ENCODE data around the gene OR5H2.

Gene OR5H2

GRCh38 chr3:98328933-98329332, 46.6 kb downstream of the OR5H2 start:
- Histone ChIP-seq H3K9ac (ENCODE audit: low read length) (no peak overlapping the region), H2AFZ (ENCODE audit: low read depth, low read length) (peak overlapping the region; percentile 66; the same call in 1 of the 2 replicates)

DNA sequence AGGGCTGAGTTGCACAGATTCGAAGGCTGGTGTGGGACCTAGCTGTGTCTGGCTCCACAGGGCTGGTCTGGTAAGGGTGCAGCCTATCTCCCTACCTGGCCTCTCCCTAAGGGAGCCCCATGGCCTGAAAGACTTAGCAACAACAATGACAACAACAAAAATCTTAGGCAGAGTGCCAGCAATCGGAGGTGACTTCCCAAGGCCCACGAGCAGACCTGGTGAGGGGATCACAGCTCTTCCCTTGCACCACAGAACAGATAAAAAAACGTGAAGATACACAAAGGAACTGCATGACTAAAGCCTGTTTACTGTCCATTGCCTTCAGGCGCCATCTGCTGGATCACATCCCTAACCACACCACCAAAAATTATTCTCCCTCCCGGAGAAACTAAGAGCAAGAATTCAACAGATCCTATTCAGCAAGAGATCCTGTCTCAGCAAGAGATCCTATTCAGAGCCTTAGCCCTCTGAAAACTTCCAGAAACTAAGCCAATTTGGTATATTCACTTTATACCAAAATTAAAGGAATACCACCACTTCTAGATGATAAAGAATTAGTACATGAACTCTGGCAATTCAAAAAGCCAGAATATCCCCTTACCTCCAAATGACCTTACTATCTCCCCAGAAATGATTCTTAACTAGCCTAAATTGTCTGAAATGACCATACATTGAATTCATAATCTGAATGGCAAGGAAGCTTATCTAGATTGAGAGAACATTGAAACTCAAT, 47.3 kb downstream of the OR5H2 start:
- peaks cover 10% of the 10 kb centered on the region for H3K4me1 ChIP-seq (ENCODE audit: low read length)
- no peaks in the 10 kb centered on the region for H3K9me3 ChIP-seq (ENCODE audit: insufficient read depth, low read length)
- no peak overlapping the region for H3K9ac ChIP-seq (ENCODE audit: low read length)
- TF ChIP-seq CTCF (IDR thresholded peaks at IDR 0.05; ENCODE audit: low read depth, low read length) (peak; percentile 84), EZH2phosphoT487 (IDR thresholded peaks at IDR 0.05; ENCODE audit: low read depth) (no peak)
- H2AFZ ChIP-seq (ENCODE audit: low read depth, low read length): peak overlapping the region; percentile 66; the same call in 1 of the 2 replicates
- no peak overlapping the region for H3K4me3 ChIP-seq (ENCODE audit: low read length)
- H3K27ac ChIP-seq (ENCODE audit: low read length): no peak overlapping the region
- H3K79me2 ChIP-seq (ENCODE audit: low read length): no peaks in the 10 kb centered on the region
- H4K20me1 ChIP-seq (ENCODE audit: insufficient read depth, low read length): no peaks in the 10 kb centered on the region
- peak overlapping the region; percentile 34 for H3K4me2 ChIP-seq (ENCODE audit: low read length)
- no peaks in the 10 kb centered on the region for H3K36me3 ChIP-seq (replicated peaks; ENCODE audit: low read depth, low read length)
- 0 out of 2 replicates have a peak, but pooled peaks cover 8% of the 10 kb centered on the region for H3K27me3 ChIP-seq (ENCODE audit: low read depth, low read length)

More at GRCh38 chr3:98328933-98329332, 46.6 kb downstream of the OR5H2 start:
- Histone ChIP-seq H3K27ac (ENCODE audit: low read length) (no peak overlapping the region), H4K20me1 (ENCODE audit: insufficient read depth, low read length) (no peaks in the 10 kb centered on the region), H3K36me3 (replicated peaks; ENCODE audit: low read depth, low read length) (no peaks in the 10 kb centered on the region), H3K4me2 (ENCODE audit: low read length) (peak overlapping the region; percentile 34; the same call in 1 of the 2 replicates), H3K4me1 (ENCODE audit: low read length) (peaks cover 10% of the 10 kb centered on the region), H3K27me3 (ENCODE audit: low read depth, low read length) (0 out of 2 replicates have a peak, but pooled peaks cover 8% of the 10 kb centered on the region), H3K4me3 (ENCODE audit: low read length) (no peak overlapping the region), H3K9me3 (ENCODE audit: insufficient read depth, low read length) (no peaks in the 10 kb centered on the region), H3K79me2 (ENCODE audit: low read length) (no peaks in the 10 kb centered on the region)
- no peak for TF ChIP-seq CTCF (IDR thresholded peaks at IDR 0.05; ENCODE audit: low read depth, low read length)
- TF ChIP-seq EZH2phosphoT487 (IDR thresholded peaks at IDR 0.05; ENCODE audit: low read depth): no peak

- no peaks in the 10 kb centered on the region for H4K20me1 ChIP-seq (ENCODE audit: insufficient read depth, low read length)
- H3K4me1 ChIP-seq (ENCODE audit: low read length): peaks cover 10% of the 10 kb centered on the region
- no peak overlapping the region for H3K4me3 ChIP-seq (ENCODE audit: low read length)
- H3K9ac ChIP-seq (ENCODE audit: low read length): no peak overlapping the region
- 0 out of 2 replicates have a peak, but pooled peaks cover 14% of the 10 kb centered on the region for H3K27me3 ChIP-seq (ENCODE audit: low read depth, low read length)
- no peak overlapping the region for H3K4me2 ChIP-seq (ENCODE audit: low read length)
- H2AFZ ChIP-seq (ENCODE audit: low read depth, low read length): no peak overlapping the region
- TF ChIP-seq CTCF (IDR thresholded peaks at IDR 0.05; ENCODE audit: low read depth, low read length) (no peak), EZH2phosphoT487 (IDR thresholded peaks at IDR 0.05; ENCODE audit: low read depth) (no peak)
- no peak overlapping the region for H3K27ac ChIP-seq (ENCODE audit: low read length)
- no peaks in the 10 kb centered on the region for H3K36me3 ChIP-seq (replicated peaks; ENCODE audit: low read depth, low read length)
- no peaks in the 10 kb centered on the region for H3K79me2 ChIP-seq (ENCODE audit: low read length)
- no peaks in the 10 kb centered on the region for H3K9me3 ChIP-seq (ENCODE audit: insufficient read depth, low read length)
Measured at GRCh38 chr3:98331329-98331728, 49.0 kb downstream of the OR5H2 start.

Data from OCI-LY3 (cell line).